Caco-2 (cell line): ENCODE data around the gene RAI1. TPM values are rescaled to one million over a fixed set of nuclear protein-coding genes. Genes with fewer than 3 reads are reported as not detected.
A peak's percentile ranks its signal among the peaks of the same experiment; 100 is the strongest.

Experiments
- BruUV-seq: library from RNA; stranded (reverse); fragments of 400-500 nt; replicated peaks from 2 replicates; lab custom pipeline; 2021; lab: Mats Ljungman, UMichigan
- CTCF ChIA-PET: fragments of 300-600 bp; sonication (Branson Sonifier 250); formaldehyde crosslinking; loops from one replicate; lab custom pipeline; 2022; ENCODE audit warnings: antibody characterized with exemption; lab: Charles Lee
- POLR2A ChIA-PET: fragments of 300-600 bp; sonication (Branson Sonifier 250); formaldehyde crosslinking; loops from one replicate; lab custom pipeline; 2022; ENCODE audit warnings: antibody characterized with exemption; lab: Charles Lee
- DNase-seq, 2 experiments: peaks; one replicate each; pipeline versions ENCODE4 v3.0.0 to v3.0.0-alpha.2; 2020 to 2022
- H3K27me3 ChIP-seq: replicated peaks from 2 replicates; pipeline ENCODE4 v1.6.0; 2011; ENCODE audit warnings: low read length; ENCODE audit not compliant: control insufficient read depth, insufficient read depth
- H3K36me3 ChIP-seq: 2 replicates; pipeline ENCODE4 v1.5.1; 2011; ENCODE audit warnings: low read length; ENCODE audit not compliant: control insufficient read depth, insufficient read depth
- H3K4me1 ChIP-seq: fragments of 250-450 bp; sonication (Bioruptor Pico); 2 replicates; pipeline ENCODE4 v1.5.1; 2020; ENCODE audit warnings: mild to moderate bottlenecking
- H3K4me3 ChIP-seq: 2 replicates; pipeline ENCODE4 v1.5.1; 2011; ENCODE audit warnings: low read depth, mild to moderate bottlenecking, control low read depth, low read length
- H3K9me3 ChIP-seq: fragments of 250-450 bp; sonication (Bioruptor Pico); 2 replicates; pipeline ENCODE4 v1.5.1; 2020; ENCODE audit warnings: mild to moderate bottlenecking, moderate library complexity
- H3K27ac Mint-ChIP-seq: one replicate; pipeline ENCODE4 v1.8.0; 2022; ENCODE audit warnings: mixed read lengths; ENCODE audit not compliant: unreplicated experiment
- H3K27me3 Mint-ChIP-seq: one replicate; pipeline ENCODE4 v1.8.0; 2022; ENCODE audit warnings: mixed read lengths; ENCODE audit not compliant: insufficient read depth, unreplicated experiment
- H3K36me3 Mint-ChIP-seq: one replicate; pipeline ENCODE4 v1.8.0; 2022; ENCODE audit warnings: mild to moderate bottlenecking, mixed read lengths; ENCODE audit not compliant: insufficient read depth, unreplicated experiment
- H3K4me1 Mint-ChIP-seq: one replicate; pipeline ENCODE4 v1.8.0; 2022; ENCODE audit warnings: low read depth, mixed read lengths; ENCODE audit not compliant: unreplicated experiment
- H3K4me3 Mint-ChIP-seq: one replicate; pipeline ENCODE4 v1.8.0; 2022; ENCODE audit warnings: mild to moderate bottlenecking, moderate library complexity, mixed read lengths; ENCODE audit not compliant: unreplicated experiment
- H3K9me3 Mint-ChIP-seq: one replicate; pipeline ENCODE4 v1.8.0; 2022; ENCODE audit warnings: mixed read lengths; ENCODE audit not compliant: unreplicated experiment
- intact Hi-C: fragments of 100-400 bp; cut with micrococcal nuclease; formaldehyde crosslinking; loops from one replicate; pipeline ENCODE4 v1.10.0; 2022; ENCODE audit not compliant: unreplicated experiment
- total RNA-seq: library from RNA; stranded (reverse); gene quantifications from 2 replicates; pipeline ENCODE4 v1.2.3, GENCODE V29; 2022
- TF ChIP-seq, protein P1 (sequence below), 2 experiments: fragments of 200-600 bp in 1 of 2; IDR thresholded peaks; 1 replicate in 1 of 2; 2 replicates in 1 of 2; pipeline versions ENCODE4 v1.5.1 to v1.8.0; 2011 to 2022; ENCODE audit warnings: antibody characterized with exemption in 1 of 2, control low read depth in 1 of 2, inconsistent platforms in 1 of 2, low read depth in 1 of 2, low read length in 1 of 2, mild to moderate bottlenecking in 1 of 2, moderate library complexity in 1 of 2; ENCODE audit not compliant: insufficient read depth in 1 of 2, severe bottlenecking in 1 of 2, unreplicated experiment in 1 of 2

Gene RAI1
- total RNA-seq, 1 experiment from 2014 or later: 44.3 TPM

DNA sequence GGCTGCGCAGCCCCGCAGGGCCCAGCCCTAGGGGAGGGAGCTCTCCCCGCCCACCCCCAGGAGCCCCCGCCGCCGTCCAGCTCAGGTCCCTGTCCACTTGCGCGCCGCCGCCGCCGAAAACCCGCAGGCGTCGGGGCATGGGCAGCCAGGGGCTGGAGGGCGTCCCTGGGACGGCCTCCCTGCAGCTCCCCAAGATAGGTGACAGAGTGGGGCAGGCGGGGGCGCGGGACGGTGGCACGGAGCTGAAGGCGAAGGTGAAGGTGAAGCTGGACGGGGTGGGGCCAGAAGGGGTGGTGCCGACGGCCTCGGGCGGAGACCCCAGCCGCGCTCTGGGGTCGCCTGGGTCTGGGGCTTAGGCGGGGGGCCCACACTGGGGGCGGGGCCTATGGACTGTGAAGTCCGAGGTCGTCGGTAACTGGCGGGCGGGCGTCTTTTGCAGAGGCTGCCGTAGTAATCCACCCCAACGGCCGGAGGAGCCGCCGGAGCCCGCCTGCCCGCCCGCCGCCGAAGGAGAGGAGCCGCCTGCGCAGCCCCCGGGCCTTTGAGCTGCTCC is 128.3 kb downstream of the RAI1 start:
- Histone ChIP-seq H3K4me1 (peaks cover 12% of the 10 kb centered on the region), H3K9me3 (no peaks in the 10 kb centered on the region), H3K36me3 (peaks cover 9% of the 10 kb centered on the region), H3K27me3 (no peaks in the 10 kb centered on the region), H3K4me3 (no peak overlapping the region)
- H3K9me3 Mint-ChIP-seq: no peaks in the 10 kb centered on the region
- CTCF ChIA-PET: interaction anchor here (0.7 kb wide), 1 partner anchor 110 kb away, joined by 9 read pairs; no protein-coding TSS in a partner anchor
- TF ChIP-seq, protein P1, sequence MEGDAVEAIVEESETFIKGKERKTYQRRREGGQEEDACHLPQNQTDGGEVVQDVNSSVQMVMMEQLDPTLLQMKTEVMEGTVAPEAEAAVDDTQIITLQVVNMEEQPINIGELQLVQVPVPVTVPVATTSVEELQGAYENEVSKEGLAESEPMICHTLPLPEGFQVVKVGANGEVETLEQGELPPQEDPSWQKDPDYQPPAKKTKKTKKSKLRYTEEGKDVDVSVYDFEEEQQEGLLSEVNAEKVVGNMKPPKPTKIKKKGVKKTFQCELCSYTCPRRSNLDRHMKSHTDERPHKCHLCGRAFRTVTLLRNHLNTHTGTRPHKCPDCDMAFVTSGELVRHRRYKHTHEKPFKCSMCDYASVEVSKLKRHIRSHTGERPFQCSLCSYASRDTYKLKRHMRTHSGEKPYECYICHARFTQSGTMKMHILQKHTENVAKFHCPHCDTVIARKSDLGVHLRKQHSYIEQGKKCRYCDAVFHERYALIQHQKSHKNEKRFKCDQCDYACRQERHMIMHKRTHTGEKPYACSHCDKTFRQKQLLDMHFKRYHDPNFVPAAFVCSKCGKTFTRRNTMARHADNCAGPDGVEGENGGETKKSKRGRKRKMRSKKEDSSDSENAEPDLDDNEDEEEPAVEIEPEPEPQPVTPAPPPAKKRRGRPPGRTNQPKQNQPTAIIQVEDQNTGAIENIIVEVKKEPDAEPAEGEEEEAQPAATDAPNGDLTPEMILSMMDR (IDR thresholded peaks at IDR 0.05; ENCODE audit: insufficient read depth in 1 of 2, low read depth in 1 of 2, low read length in 1 of 2, severe bottlenecking in 1 of 2, unreplicated experiment in 1 of 2): no peak
- no TSS peak for BruUV-seq
- no peak overlapping the region for H3K27ac Mint-ChIP-seq
- no peak overlapping the region for H3K4me3 Mint-ChIP-seq
- H3K4me1 Mint-ChIP-seq: no peaks in the 10 kb centered on the region
- POLR2A ChIA-PET: no interaction called here
- intact Hi-C loops: loop anchor here (10.0 kb wide), 1 partner anchor 225 kb away; the partner anchor contains the start of genes ATPAF2 and GID4
- no peaks in the 10 kb centered on the region for H3K27me3 Mint-ChIP-seq
- peaks cover 93% of the 10 kb centered on the region for H3K36me3 Mint-ChIP-seq
- no peak for DNase-seq

DNA sequence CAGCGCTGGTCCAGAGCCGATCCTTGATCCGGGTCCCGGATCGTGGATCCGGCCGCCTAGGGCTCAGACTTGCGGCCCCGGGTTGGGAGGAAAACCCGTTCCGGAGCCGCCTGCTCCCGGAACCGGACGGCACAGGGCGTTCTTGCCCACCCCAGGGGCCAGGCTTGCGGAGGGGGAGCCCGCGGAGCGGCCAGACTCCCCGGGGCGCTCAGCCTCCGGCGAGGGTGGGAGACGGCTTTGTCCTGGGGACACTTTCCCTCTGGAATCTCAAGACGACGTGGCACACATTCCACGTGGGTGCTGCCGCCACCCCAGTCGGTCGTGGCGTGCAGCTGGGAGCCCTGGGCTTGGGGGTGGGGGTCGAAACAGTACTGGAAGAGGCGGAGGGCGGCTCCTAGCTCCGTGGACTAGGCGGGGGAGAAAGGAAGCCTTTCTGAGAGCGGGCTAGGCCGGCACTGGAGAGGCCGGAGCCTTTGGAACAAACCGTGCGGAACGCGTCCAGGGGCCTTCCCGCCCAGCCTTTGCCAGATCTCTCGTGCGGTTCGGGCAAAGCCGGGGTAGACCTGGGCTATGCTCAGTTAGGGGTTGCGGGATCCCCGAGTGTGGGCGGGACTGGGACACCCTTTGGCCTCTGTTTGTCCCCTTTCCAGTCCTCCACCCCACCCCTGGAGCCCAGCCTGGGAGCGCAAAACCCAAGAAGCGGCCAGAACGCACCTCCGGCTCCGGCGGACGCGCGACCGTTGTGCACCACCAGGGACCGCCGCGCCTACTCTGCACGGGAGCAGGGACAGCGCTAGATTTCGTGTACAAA is 129.0 kb downstream of the RAI1 start:
- H3K36me3 ChIP-seq: peaks cover 9% of the 10 kb centered on the region
- no peaks in the 10 kb centered on the region for H3K27me3 ChIP-seq
- no peak for DNase-seq
- Mint-ChIP-seq H3K4me1 (no peaks in the 10 kb centered on the region), H3K36me3 (peaks cover 97% of the 10 kb centered on the region), H3K4me3 (peak overlapping the region; percentile 28), H3K27ac (peak overlapping the region; percentile 48), H3K9me3 (no peaks in the 10 kb centered on the region), H3K27me3 (no peaks in the 10 kb centered on the region)
- intact Hi-C loops: loop anchor here (10.0 kb wide), 1 partner anchor 225 kb away; the partner anchor contains the start of genes ATPAF2 and GID4
- CTCF ChIA-PET: interaction anchor here (0.7 to 3.0 kb wide), 2 partner anchors 50 to 193 kb away, joined by 5 to 22 read pairs; no protein-coding TSS in a partner anchor
- peaks cover 12% of the 10 kb centered on the region for H3K4me1 ChIP-seq
- TF ChIP-seq, protein P1 (IDR thresholded peaks at IDR 0.05; ENCODE audit: insufficient read depth in 1 of 2, low read depth in 1 of 2, low read length in 1 of 2, severe bottlenecking in 1 of 2, unreplicated experiment in 1 of 2): no peak
- BruUV-seq: TSS peak; percentile 33
- POLR2A ChIA-PET: no interaction called here
- no peaks in the 10 kb centered on the region for H3K9me3 ChIP-seq
- no peak overlapping the region for H3K4me3 ChIP-seq

DNA sequence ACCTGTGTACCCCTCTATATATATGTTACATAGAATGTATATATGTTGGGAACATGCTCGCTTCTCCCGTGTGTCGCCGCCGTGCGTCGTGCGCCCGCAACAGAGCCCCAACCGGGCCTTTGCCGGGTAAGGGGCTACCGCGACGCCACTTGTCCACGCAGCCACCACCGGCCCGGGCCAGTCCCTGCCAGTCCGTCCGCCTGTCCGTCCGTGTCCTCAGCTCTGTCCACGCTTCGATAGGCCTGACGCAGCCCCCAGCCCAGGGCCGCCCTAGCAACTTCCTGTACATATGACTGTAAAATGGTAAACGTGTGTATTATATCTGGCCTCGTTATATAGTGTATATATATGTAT is 129.6 kb downstream of the RAI1 start:
- Mint-ChIP-seq H3K27ac (peak overlapping the region; percentile 48), H3K4me3 (no peak overlapping the region), H3K9me3 (no peaks in the 10 kb centered on the region), H3K4me1 (no peaks in the 10 kb centered on the region), H3K27me3 (no peaks in the 10 kb centered on the region), H3K36me3 (peaks cover 97% of the 10 kb centered on the region)
- Histone ChIP-seq H3K36me3 (peaks cover 10% of the 10 kb centered on the region), H3K4me3 (no peak overlapping the region), H3K4me1 (peaks cover 12% of the 10 kb centered on the region), H3K9me3 (no peaks in the 10 kb centered on the region), H3K27me3 (no peaks in the 10 kb centered on the region)
- ChIA-PET POLR2A (no interaction called here), CTCF (interaction anchor here (0.6 to 3.0 kb wide), 4 partner anchors 49 to 192 kb away, joined by 3 to 22 read pairs (median 5); no protein-coding TSS in a partner anchor)
- BruUV-seq: no TSS peak
- intact Hi-C loops: loop anchor here (10.0 kb wide), 1 partner anchor 224 kb away; the partner anchor contains the start of genes ATPAF2 and GID4
- DNase-seq: no peak
- TF ChIP-seq, protein P1 (IDR thresholded peaks at IDR 0.05; ENCODE audit: insufficient read depth in 1 of 2, low read depth in 1 of 2, low read length in 1 of 2, severe bottlenecking in 1 of 2, unreplicated experiment in 1 of 2): no peak
